Neutrophil (primary cell): Measurements from ENCODE around the gene TCF20.

ENCODE experiments used
- H3K27ac ChIP-seq: fragments of 200-600 bp; sonication (generic); 2 replicates; pipeline ENCODE4 v1.5.1; 2016; ENCODE audit warnings: mild to moderate bottlenecking, moderate library complexity
- H3K27me3 ChIP-seq: fragments of 200-600 bp; sonication (generic); 2 replicates; pipeline ENCODE4 v1.6.0; 2016; ENCODE audit warnings: mild to moderate bottlenecking
- H3K36me3 ChIP-seq: fragments of 200-600 bp; sonication (generic); 2 replicates; pipeline ENCODE4 v1.5.1; 2017
- H3K4me1 ChIP-seq, 2 experiments: fragments of 200-600 bp in 1 of 2; sonication (generic) in 1 of 2; 1 replicate in 1 of 2; 2 replicates in 1 of 2; pipeline versions ENCODE4 v1.5.1 to v1.6.1; 2013 to 2016; ENCODE audit warnings: low read depth in 1 of 2, low read length in 1 of 2, mild to moderate bottlenecking in 1 of 2, moderate library complexity in 1 of 2; ENCODE audit not compliant: control insufficient read depth in 1 of 2, insufficient read depth in 1 of 2
- H3K4me3 ChIP-seq, 2 experiments: fragments of 200-600 bp in 1 of 2; sonication (generic) in 1 of 2; 1 replicate in 1 of 2; 2 replicates in 1 of 2; pipeline ENCODE4 v1.5.1; 2013 to 2016; ENCODE audit warnings: low read depth in 1 of 2, low read length in 1 of 2, mild to moderate bottlenecking in 1 of 2, moderate library complexity in 1 of 2
- H3K9me3 ChIP-seq: fragments of 200-600 bp; sonication (generic); 2 replicates; pipeline ENCODE4 v1.5.1; 2016
- TF ChIP-seq, protein P1 (sequence below): fragments of 200-600 bp; sonication (generic); IDR thresholded peaks from 2 replicates; pipeline ENCODE4 v1.5.1; 2016; ENCODE audit warnings: antibody characterized with exemption

TCF20 gene

DNA sequence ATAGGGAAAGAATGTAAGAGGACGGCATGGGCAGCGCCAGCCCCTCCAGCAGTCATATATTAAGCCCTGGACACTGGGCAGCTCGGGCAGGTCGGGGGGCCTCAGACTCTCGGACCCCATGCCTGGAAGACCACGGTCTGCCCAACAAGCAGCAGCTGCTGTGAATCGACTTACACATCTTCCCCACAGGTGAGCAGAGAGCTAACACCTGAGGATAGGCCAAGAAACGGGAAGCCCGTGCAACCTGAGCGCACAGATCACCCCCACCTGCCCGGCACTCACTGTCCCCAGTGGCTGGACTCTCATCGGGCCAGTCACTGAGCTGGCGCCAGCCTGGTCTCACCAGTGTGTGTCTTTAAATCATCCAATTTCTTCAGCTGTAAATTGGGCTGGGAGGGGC, 4.7 kb upstream of the TCF20 start:
- Histone ChIP-seq H3K36me3 (no peaks in the 10 kb centered on the region), H3K9me3 (no peaks in the 10 kb centered on the region), H3K4me1 (peaks cover 4 to 10% of the 10 kb centered on the region in 2 experiments), H3K27ac (no peak overlapping the region), H3K4me3 (no peak overlapping the region), H3K27me3 (peaks cover 32% of the 10 kb centered on the region)
- TF ChIP-seq, protein P1, sequence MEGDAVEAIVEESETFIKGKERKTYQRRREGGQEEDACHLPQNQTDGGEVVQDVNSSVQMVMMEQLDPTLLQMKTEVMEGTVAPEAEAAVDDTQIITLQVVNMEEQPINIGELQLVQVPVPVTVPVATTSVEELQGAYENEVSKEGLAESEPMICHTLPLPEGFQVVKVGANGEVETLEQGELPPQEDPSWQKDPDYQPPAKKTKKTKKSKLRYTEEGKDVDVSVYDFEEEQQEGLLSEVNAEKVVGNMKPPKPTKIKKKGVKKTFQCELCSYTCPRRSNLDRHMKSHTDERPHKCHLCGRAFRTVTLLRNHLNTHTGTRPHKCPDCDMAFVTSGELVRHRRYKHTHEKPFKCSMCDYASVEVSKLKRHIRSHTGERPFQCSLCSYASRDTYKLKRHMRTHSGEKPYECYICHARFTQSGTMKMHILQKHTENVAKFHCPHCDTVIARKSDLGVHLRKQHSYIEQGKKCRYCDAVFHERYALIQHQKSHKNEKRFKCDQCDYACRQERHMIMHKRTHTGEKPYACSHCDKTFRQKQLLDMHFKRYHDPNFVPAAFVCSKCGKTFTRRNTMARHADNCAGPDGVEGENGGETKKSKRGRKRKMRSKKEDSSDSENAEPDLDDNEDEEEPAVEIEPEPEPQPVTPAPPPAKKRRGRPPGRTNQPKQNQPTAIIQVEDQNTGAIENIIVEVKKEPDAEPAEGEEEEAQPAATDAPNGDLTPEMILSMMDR: no peak

DNA sequence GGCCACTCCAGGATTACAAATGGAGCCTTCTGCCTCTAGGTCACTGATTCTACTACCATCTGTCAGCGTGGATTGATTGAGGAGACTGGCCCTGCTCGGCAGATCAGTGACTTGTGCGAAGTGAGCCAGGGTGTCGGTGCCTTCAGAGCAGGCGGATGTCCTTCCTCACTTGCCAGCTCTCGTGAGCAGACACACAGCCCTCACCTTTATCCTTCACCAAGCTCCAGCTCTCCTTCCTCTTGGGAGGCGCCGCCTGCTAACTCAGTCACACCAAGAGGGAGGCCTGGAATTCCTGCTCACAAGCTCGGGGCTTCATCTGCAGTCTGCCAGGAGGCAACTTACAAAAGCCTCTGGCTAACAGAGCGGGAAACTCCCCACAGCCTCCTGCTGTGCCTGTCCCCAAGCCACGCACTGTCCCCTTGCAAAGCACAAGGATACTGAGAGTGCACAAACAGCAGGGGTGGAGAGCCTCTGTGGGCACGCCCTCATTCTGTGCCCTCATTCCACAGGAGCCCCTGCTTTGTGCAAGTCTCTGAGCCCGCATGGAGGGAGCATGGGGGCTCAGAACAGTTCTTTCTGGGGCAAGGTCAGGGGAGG, 3.5 kb upstream of the TCF20 start:
- Histone ChIP-seq H3K36me3 (no peaks in the 10 kb centered on the region), H3K4me1 (peaks cover 10 to 20% of the 10 kb centered on the region in 2 experiments), H3K27me3 (peaks cover 21% of the 10 kb centered on the region), H3K27ac (no peak overlapping the region), H3K9me3 (no peaks in the 10 kb centered on the region), H3K4me3 (no peak overlapping the region)
- TF ChIP-seq, protein P1: no peak

DNA sequence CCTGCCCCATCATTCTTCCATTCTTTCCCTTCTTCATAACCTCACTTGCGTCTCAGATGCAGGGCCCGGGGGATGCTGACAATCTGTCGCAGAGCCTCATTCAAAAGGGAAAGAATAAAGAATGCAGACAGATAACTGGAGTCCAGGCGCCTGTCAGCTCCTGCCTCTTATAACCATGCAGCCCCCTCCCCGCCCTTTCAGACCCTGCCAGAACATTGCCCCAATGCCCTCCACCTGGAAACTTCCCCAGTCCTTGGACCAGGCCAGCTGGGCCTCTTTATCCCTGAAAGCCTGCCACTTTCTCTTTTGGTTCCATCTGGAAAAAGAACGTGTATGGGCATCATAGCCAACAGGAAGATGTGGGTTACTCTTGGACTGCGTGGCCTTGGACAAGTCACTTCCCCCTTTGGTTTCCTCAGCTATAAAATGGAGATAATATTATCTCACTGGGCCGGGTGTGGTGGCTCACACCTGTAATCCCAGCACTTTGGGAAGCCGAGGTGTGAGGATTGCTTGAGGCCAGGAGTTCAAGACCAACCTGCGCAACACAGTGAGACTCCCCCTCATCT, 2.1 kb upstream of the TCF20 start:
- H3K27me3 ChIP-seq: peaks cover 14% of the 10 kb centered on the region

DNA sequence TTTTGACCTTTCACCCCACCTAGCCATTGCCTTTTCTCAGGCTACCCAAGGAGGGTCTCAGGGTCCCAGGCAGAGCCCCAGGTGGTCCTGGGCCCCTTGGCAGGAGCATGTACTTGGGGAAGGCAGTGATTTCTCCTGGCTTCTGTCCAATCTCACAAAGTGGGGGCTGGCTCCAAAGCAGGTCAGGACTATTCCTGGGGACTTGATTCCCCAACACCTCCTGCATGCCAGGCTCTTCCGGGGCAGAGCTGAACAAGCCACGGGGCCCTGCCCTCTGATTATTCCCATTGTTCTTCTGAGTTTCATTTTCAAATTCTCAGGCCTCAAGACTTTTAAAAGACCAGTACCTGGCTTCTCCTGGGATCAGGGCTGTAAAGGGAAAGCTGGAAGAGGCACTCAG, 1.5 kb upstream of the TCF20 start:
- H3K27ac ChIP-seq: no peak overlapping the region
- no peak overlapping the region for H3K4me3 ChIP-seq
- peaks cover 14% of the 10 kb centered on the region for H3K27me3 ChIP-seq
- no peaks in the 10 kb centered on the region for H3K36me3 ChIP-seq
- TF ChIP-seq, protein P1: no peak
- no peaks in the 10 kb centered on the region for H3K9me3 ChIP-seq
- peaks cover 15 to 29% of the 10 kb centered on the region in 2 experiments for H3K4me1 ChIP-seq

More for the DNA sequence above, 2.1 kb upstream of the TCF20 start:
- Histone ChIP-seq H3K36me3 (no peaks in the 10 kb centered on the region), H3K4me3 (no peak overlapping the region), H3K9me3 (no peaks in the 10 kb centered on the region), H3K4me1 (peaks cover 15 to 29% of the 10 kb centered on the region in 2 experiments), H3K27ac (no peak overlapping the region)
- TF ChIP-seq, protein P1: no peak

DNA sequence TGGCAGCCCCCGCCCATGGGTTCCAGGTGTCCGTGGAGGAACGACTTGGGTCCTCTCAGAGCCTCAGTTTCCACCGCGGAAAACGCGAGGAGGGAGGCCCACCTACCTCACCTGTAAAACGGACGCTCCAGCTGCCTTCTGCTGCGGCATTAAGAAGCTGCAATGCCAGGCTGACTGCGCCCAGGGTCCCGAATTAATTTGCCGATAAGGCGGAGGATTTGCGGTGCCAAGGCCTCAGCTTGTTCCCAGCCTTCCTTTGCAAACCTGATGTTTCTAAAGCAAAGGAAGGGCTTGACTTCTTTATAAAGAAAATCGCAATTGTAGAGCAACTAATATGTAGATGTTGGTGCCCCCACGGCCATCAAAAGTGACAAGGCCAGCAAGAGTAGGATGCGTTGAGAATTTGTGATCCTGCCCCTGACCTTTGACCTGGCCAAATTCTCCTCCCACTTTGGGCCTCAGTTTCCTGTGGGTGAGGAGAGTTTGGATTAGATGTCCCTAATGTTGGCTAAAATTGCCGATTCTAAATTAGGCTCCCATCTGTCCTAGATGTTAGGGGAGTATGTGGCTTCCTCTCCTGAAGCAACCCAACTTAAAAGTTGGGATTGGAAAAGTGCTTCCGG, 849 bp upstream of the TCF20 start:
- Histone ChIP-seq H3K27me3 (peaks cover 10% of the 10 kb centered on the region), H3K4me1 (peaks cover 15 to 29% of the 10 kb centered on the region in 2 experiments), H3K27ac (no peak overlapping the region), H3K9me3 (no peaks in the 10 kb centered on the region), H3K36me3 (no peaks in the 10 kb centered on the region), H3K4me3 (peak overlapping the region; percentile 73 to 98)
- TF ChIP-seq, protein P1: no peak
